Pons (tissue), 1 donor: Measurements from ENCODE around the gene SHISA4.

Experiments used
- DNase-seq: peaks from one replicate; pipeline ENCODE4 v3.0.0-alpha.2; 2016; ENCODE audit warnings: low spot score

SHISA4 gene

GRCh38 chr1:201882665-201883132 lies 6.0 kb upstream of the SHISA4 start:
- peak; percentile 70 for DNase-seq

GRCh38 chr1:201883266-201883665 lies 5.4 kb upstream of the SHISA4 start:
- DNase-seq = no peak

GRCh38 chr1:201883786-201884185 lies 4.9 kb upstream of the SHISA4 start:
- no peak for DNase-seq

GRCh38 chr1:201884425-201884824 lies 4.3 kb upstream of the SHISA4 start:
- DNase-seq = no peak

- DNase-seq = no peak
Measured at GRCh38 chr1:201885531-201886075, 3.1 kb upstream of the SHISA4 start.

- no peak for DNase-seq
Measured at GRCh38 chr1:201886103-201886885, 2.4 kb upstream of the SHISA4 start.

- DNase-seq = no peak
Measured at GRCh38 chr1:201887116-201887866, 1.4 kb upstream of the SHISA4 start.

GRCh38 chr1:201889090-201889968 lies 631 bp downstream of the SHISA4 start:
- no peak for DNase-seq

- no peak for DNase-seq
Measured at GRCh38 chr1:201890223-201890622, 1.5 kb downstream of the SHISA4 start.

- no peak for DNase-seq
Measured at GRCh38 chr1:201890806-201891450, 2.2 kb downstream of the SHISA4 start.

GRCh38 chr1:201891451-201892045 lies 2.9 kb downstream of the SHISA4 start:
- DNase-seq = no peak

GRCh38 chr1:201892211-201892610 lies 3.5 kb downstream of the SHISA4 start:
- DNase-seq = no peak

GRCh38 chr1:201893431-201893830 lies 4.7 kb downstream of the SHISA4 start:
- no peak for DNase-seq

GRCh38 chr1:201894343-201895119 lies 5.8 kb downstream of the SHISA4 start:
- DNase-seq = no peak

- DNase-seq = no peak
Measured at GRCh38 chr1:201895120-201895665, 6.5 kb downstream of the SHISA4 start.

GRCh38 chr1:201895913-201896807 lies 7.5 kb downstream of the SHISA4 start:
- peak; percentile 82 for DNase-seq

- no peak for DNase-seq
Measured at GRCh38 chr1:201896951-201897391, 8.3 kb downstream of the SHISA4 start.

GRCh38 chr1:201898240-201898894 lies 9.7 kb downstream of the SHISA4 start:
- no peak for DNase-seq
